Lower leg skin (tissue), 4 donors: Measurements from ENCODE around the gene CAMTA1. TPM values are rescaled to one million over a fixed set of nuclear protein-coding genes. Genes with fewer than 3 reads are reported as not detected.

Experiments
- DNase-seq, 2 donors: peaks; one replicate each; pipeline ENCODE4 v3.0.0-alpha.2; 2019; ENCODE audit warnings: low spot score in 2 of 2
- H3K4me3 ChIP-seq: fragments of 200-600 bp; sonication (generic); 2 replicates; pipeline ENCODE4 v1.5.1; 2017; ENCODE audit warnings: mild to moderate bottlenecking, low read depth; ENCODE audit not compliant: poor library complexity, severe bottlenecking
- POLR2A ChIP-seq, 2 donors: fragments of 450-650 bp; IDR thresholded peaks; one replicate each; pipeline ENCODE4 v1.6.1; 2016 to 2017; ENCODE audit warnings: antibody characterized with exemption in 2 of 2, mild to moderate bottlenecking in 1 of 2, moderate library complexity in 1 of 2
- WGBS, 2 donors: methylation state at CpG; one replicate each; pipeline ENCODE4 v1.1.5; 2018; 5-methylcytosine and 5-hydroxymethylcytosine counted together
- intact Hi-C: fragments of 100-400 bp; cut with DNase I; formaldehyde crosslinking; loops from one replicate; pipeline ENCODE4 v1.15.0; 2023; ENCODE audit warnings: low total_unique reads
- total RNA-seq, 4 donors: library from RNA; depleted of rRNA; stranded (reverse); fragments of >200 nt; gene quantifications; one replicate each; pipeline ENCODE4 v1.1.0, GENCODE V29; 2016
- TF ChIP-seq, protein P1 (sequence below), 3 donors: fragments of 450-650 bp; IDR thresholded peaks; one replicate each; pipeline ENCODE4 v1.5.1; 2016; ENCODE audit warnings: antibody characterized with exemption in 3 of 3, mild to moderate bottlenecking in 3 of 3, moderate library complexity in 2 of 3

Gene CAMTA1
- total RNA-seq, 4 donors from 2014 or later: 24.4 to 52.3 (median 32.9) TPM

DNA sequence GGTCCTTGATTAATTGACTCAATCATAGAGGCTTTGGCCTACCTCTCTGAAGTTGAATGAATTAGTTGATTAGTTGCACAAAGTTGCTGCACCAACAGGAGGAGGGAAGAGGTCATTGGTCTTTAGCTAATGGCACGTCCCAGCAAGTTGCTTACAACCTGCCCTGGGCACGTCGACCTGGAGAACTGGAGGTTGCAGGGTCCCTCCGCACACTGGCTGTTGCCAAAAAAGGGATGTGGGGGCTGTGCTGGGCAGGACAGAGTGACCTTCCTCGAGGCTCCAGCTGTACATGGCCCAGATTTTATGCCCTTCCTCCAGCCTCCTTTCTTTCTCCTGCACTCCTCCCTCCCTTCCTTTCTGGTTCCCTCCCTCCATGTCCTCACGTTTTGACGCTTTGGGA, 755.6 kb downstream of the CAMTA1 start:
- no peak for DNase-seq
- no peak overlapping the region for H3K4me3 ChIP-seq
- intact Hi-C loops: no loop called here
- TF ChIP-seq POLR2A (IDR thresholded peaks at IDR 0.05): no peak
- TF ChIP-seq, protein P1, sequence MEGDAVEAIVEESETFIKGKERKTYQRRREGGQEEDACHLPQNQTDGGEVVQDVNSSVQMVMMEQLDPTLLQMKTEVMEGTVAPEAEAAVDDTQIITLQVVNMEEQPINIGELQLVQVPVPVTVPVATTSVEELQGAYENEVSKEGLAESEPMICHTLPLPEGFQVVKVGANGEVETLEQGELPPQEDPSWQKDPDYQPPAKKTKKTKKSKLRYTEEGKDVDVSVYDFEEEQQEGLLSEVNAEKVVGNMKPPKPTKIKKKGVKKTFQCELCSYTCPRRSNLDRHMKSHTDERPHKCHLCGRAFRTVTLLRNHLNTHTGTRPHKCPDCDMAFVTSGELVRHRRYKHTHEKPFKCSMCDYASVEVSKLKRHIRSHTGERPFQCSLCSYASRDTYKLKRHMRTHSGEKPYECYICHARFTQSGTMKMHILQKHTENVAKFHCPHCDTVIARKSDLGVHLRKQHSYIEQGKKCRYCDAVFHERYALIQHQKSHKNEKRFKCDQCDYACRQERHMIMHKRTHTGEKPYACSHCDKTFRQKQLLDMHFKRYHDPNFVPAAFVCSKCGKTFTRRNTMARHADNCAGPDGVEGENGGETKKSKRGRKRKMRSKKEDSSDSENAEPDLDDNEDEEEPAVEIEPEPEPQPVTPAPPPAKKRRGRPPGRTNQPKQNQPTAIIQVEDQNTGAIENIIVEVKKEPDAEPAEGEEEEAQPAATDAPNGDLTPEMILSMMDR (IDR thresholded peaks at IDR 0.05): no peak
- 74 to 80% methylated on average over 7 of the region's 7 CpGs for WGBS, 2 donors

GRCh38 chr1:7541629-7542028, 756.4 kb downstream of the CAMTA1 start:
- DNase-seq: no peak
- no peak overlapping the region for H3K4me3 ChIP-seq
- WGBS, 2 donors: 80 to 81% methylated on average over 11 of the region's 11 CpGs
- intact Hi-C loops: no loop called here
- TF ChIP-seq, protein P1 (IDR thresholded peaks at IDR 0.05): no peak
- no peak for TF ChIP-seq POLR2A (IDR thresholded peaks at IDR 0.05)

DNA sequence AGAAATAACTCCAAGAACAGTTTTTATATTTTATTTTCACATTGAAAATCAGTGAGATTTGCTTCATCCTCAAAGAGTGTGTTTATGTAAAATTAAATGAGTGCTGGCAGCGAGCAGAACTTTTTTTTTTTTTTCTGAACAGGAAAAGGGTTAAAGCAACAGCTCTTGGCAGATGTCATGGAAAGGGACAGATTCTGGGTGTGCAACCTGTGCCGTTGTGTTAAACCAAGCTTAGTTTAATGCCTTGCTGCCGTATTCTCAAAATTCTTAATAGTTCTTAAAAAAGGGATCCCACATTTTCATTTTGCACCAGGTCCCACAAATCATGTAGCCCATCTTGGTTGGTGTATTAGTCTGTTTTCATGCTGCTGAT, 758.5 kb downstream of the CAMTA1 start:
- no peak for DNase-seq
- no peak overlapping the region for H3K4me3 ChIP-seq
- TF ChIP-seq, protein P1 (IDR thresholded peaks at IDR 0.05): no peak
- no peak for TF ChIP-seq POLR2A (IDR thresholded peaks at IDR 0.05)
- intact Hi-C loops: no loop called here
- WGBS, 2 donors: 51 to 63% methylated on average over 3 of the region's 3 CpGs

DNA sequence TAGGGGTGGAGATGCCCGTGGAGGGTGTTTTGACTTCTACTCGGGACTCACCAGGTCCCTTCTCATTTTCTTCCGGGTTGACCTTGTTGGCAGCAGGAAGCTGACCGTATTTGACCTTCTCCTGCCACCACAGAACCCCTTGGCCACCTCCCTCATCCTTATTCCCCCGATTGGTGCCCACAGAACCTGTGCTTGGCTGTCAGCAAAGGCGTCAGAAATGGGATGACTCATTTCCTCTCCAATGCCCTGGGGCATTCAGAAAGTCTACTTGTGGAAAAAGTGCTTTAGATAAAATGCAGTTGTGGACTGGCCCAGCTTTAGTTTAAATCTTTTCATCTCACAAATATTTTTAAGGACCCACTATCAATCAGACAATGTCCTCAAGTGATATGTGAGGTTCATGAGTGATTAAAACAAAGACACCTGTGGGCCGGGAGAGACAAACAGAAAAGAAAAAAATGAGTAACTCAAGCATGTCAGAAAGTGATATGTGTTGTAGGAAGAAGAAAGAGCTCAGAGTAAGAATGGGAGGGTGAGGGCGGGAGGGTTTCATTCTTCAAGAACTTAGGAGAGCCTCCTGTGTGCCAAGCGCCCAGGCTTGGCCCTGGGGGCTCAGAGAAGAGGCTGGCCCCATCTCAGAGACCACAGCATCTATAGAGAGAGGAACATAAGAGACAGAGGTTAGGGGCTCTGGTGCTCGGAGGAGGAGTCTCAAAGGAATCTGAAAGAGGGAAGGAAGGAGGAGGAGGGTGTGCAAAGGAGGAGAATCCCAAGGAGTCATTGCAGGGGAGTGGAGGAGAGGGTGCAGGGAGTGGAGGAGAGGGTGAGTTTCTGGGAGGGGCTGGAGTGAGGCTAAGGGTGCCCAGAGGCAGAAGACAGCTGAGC, 764.3 kb downstream of the CAMTA1 start:
- peak in 1 of 2 donors; percentile 29 for DNase-seq
- intact Hi-C loops: no loop called here
- TF ChIP-seq, protein P1 (IDR thresholded peaks at IDR 0.05): no peak
- TF ChIP-seq POLR2A (IDR thresholded peaks at IDR 0.05): no peak
- no peak overlapping the region for H3K4me3 ChIP-seq
- WGBS, 2 donors: 21 to 24% methylated on average over 10 of the region's 10 CpGs

- no peak overlapping the region for H3K4me3 ChIP-seq
- WGBS, 2 donors: 58 to 62% methylated on average over 8 of the region's 8 CpGs
- no peak for TF ChIP-seq POLR2A (IDR thresholded peaks at IDR 0.05)
- TF ChIP-seq, protein P1 (IDR thresholded peaks at IDR 0.05): no peak
- no peak for DNase-seq
- intact Hi-C loops: no loop called here
Observed at GRCh38 chr1:7550261-7550865, 765.1 kb downstream of the CAMTA1 start.
